ENCODE measurements around the gene MED12L.

- no peak for TF ChIP-seq CTCF (IDR thresholded peaks at IDR 0.05; ENCODE audit: low read length)
- TF ChIP-seq EZH2phosphoT487 (IDR thresholded peaks at IDR 0.05; ENCODE audit: low read length) = no peak
These were observed 60.2 kb downstream of the MED12L start for GRCh38 chr3:151145713-151146070.
